Kidney glomerular epithelial cell (primary cell): Measurements from ENCODE around the gene ANO7.

Experiments
- DNase-seq: peaks from one replicate; lab custom pipeline; 2025; lab: John Stamatoyannopoulos, UW

Gene ANO7

GRCh38 chr2:241213041-241213440 is 24.6 kb downstream of the ANO7 start:
- no peak for DNase-seq

GRCh38 chr2:241213567-241213966 is 25.1 kb downstream of the ANO7 start:
- DNase-seq = no peak

- DNase-seq = no peak
Measured at GRCh38 chr2:241214209-241214608, 25.7 kb downstream of the ANO7 start.

- no peak for DNase-seq
Measured at GRCh38 chr2:241214766-241215165, 26.3 kb downstream of the ANO7 start.

- no peak for DNase-seq
Measured at GRCh38 chr2:241215421-241215820, 26.9 kb downstream of the ANO7 start.

GRCh38 chr2:241216211-241216761 is 27.8 kb downstream of the ANO7 start:
- DNase-seq = no peak

- DNase-seq = peak; percentile 53
Measured at GRCh38 chr2:241217320-241218031, 29.0 kb downstream of the ANO7 start.

- DNase-seq = peak; percentile 7
Measured at GRCh38 chr2:241218131-241219029, 29.9 kb downstream of the ANO7 start.

- DNase-seq = no peak
Measured at GRCh38 chr2:241219030-241219382, 30.5 kb downstream of the ANO7 start.

GRCh38 chr2:241219856-241220356 is 31.4 kb downstream of the ANO7 start:
- DNase-seq = no peak

GRCh38 chr2:241223211-241224017 is 34.9 kb downstream of the ANO7 start:
- no peak for DNase-seq

- DNase-seq = no peak
Measured at GRCh38 chr2:241224018-241224850, 35.8 kb downstream of the ANO7 start.

GRCh38 chr2:241224851-241225438 is 36.5 kb downstream of the ANO7 start:
- DNase-seq = no peak

GRCh38 chr2:241225545-241225944 is 37.1 kb downstream of the ANO7 start:
- DNase-seq = no peak

- no peak for DNase-seq
Measured at GRCh38 chr2:241225983-241226382, 37.5 kb downstream of the ANO7 start.

GRCh38 chr2:241226723-241227572 is 38.5 kb downstream of the ANO7 start:
- no peak for DNase-seq

- DNase-seq = no peak
Measured at GRCh38 chr2:241227594-241227993, 39.1 kb downstream of the ANO7 start.

- no peak for DNase-seq
Measured at GRCh38 chr2:241228081-241228859, 39.8 kb downstream of the ANO7 start.
